ENCODE results near the gene ULK4.

ULK4 gene

GRCh38 chr3:41932464-41932863, 29.4 kb downstream of the ULK4 start:
- H3K9me3 ChIP-seq (ENCODE audit: insufficient read depth, low read length) = no peaks in the 10 kb centered on the region
- H3K9ac ChIP-seq (ENCODE audit: low read length) = no peak overlapping the region
- no peak overlapping the region for H3K4me3 ChIP-seq (ENCODE audit: insufficient read depth, low read length, poor library complexity, severe bottlenecking)
- no peaks in the 10 kb centered on the region; the same call in 1 of the 2 replicates for H3K36me3 ChIP-seq (ENCODE audit: low read length)
- H3K27ac ChIP-seq (ENCODE audit: low read depth, low read length) = no peak overlapping the region
- no peaks in the 10 kb centered on the region for H3F3A ChIP-seq (ENCODE audit: insufficient read depth)
- no peak overlapping the region for H2AFZ ChIP-seq (ENCODE audit: low read depth, low read length, severe bottlenecking)
- H3K9me2 ChIP-seq (replicated peaks; ENCODE audit: insufficient read depth, low read length) = no peaks in the 10 kb centered on the region
- no peaks in the 10 kb centered on the region for H3K27me3 ChIP-seq (ENCODE audit: low read length)
- no peak overlapping the region for H3K4me2 ChIP-seq (ENCODE audit: low read depth, low read length, poor library complexity, severe bottlenecking)
- no peaks in the 10 kb centered on the region for H4K20me1 ChIP-seq (ENCODE audit: low read depth, low read length)
- H3K79me2 ChIP-seq (ENCODE audit: insufficient read depth, low read length) = no peaks in the 10 kb centered on the region
- TF ChIP-seq EZH2phosphoT487 (conservative IDR thresholded peaks at IDR 0.05; ENCODE audit: low read length) = no peak
- TF ChIP-seq, protein P1, sequence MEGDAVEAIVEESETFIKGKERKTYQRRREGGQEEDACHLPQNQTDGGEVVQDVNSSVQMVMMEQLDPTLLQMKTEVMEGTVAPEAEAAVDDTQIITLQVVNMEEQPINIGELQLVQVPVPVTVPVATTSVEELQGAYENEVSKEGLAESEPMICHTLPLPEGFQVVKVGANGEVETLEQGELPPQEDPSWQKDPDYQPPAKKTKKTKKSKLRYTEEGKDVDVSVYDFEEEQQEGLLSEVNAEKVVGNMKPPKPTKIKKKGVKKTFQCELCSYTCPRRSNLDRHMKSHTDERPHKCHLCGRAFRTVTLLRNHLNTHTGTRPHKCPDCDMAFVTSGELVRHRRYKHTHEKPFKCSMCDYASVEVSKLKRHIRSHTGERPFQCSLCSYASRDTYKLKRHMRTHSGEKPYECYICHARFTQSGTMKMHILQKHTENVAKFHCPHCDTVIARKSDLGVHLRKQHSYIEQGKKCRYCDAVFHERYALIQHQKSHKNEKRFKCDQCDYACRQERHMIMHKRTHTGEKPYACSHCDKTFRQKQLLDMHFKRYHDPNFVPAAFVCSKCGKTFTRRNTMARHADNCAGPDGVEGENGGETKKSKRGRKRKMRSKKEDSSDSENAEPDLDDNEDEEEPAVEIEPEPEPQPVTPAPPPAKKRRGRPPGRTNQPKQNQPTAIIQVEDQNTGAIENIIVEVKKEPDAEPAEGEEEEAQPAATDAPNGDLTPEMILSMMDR (IDR thresholded peaks at IDR 0.05; ENCODE audit: insufficient read depth, low read length, poor library complexity, severe bottlenecking) = no peak

DNA sequence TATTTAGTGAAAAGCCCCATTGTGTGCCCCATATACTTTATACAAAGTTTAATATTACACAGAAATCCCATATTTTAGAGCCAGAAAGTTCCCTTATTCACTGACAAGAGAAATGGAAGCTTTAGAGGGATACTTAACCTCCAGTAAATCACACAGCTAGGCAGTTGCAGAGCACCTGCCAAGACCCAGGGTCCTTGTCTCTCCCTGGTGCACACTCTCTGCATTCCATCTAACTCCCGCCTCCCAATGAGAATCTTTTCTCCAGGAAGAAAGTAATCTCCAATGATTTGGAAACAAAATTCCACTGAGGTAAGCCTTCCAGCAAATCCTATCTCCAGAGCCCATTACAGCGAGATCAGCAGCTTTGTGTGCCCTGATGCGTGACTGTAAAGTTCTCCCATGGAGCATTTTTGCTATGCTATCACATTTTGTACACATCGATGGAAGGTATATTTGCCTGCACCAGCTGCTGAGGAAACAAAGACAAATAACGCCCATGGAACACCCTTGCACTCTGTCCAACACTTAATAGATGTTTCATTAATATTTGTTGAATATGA, 41.4 kb downstream of the ULK4 start:
- H3K9me2 ChIP-seq (replicated peaks; ENCODE audit: insufficient read depth, low read length) = no peaks in the 10 kb centered on the region
- H3K9ac ChIP-seq (ENCODE audit: low read length) = no peak overlapping the region
- H3K9me3 ChIP-seq (ENCODE audit: insufficient read depth, low read length) = no peaks in the 10 kb centered on the region
- no peak overlapping the region for H3K27ac ChIP-seq (ENCODE audit: low read depth, low read length)
- H3K79me2 ChIP-seq (ENCODE audit: insufficient read depth, low read length) = no peaks in the 10 kb centered on the region
- H2AFZ ChIP-seq (ENCODE audit: low read depth, low read length, severe bottlenecking) = no peak overlapping the region
- no peaks in the 10 kb centered on the region for H4K20me1 ChIP-seq (ENCODE audit: low read depth, low read length)
- no peaks in the 10 kb centered on the region for H3K36me3 ChIP-seq (ENCODE audit: low read length)
- H3K4me3 ChIP-seq (ENCODE audit: insufficient read depth, low read length, poor library complexity, severe bottlenecking) = no peak overlapping the region
- H3K4me2 ChIP-seq (ENCODE audit: low read depth, low read length, poor library complexity, severe bottlenecking) = no peak overlapping the region
- TF ChIP-seq, protein P1 (IDR thresholded peaks at IDR 0.05; ENCODE audit: insufficient read depth, low read length, poor library complexity, severe bottlenecking) = no peak
- no peak for TF ChIP-seq EZH2phosphoT487 (conservative IDR thresholded peaks at IDR 0.05; ENCODE audit: low read length)
- no peaks in the 10 kb centered on the region for H3K27me3 ChIP-seq (ENCODE audit: low read length)
- no peaks in the 10 kb centered on the region; the same call in 1 of the 2 replicates for H3F3A ChIP-seq (ENCODE audit: insufficient read depth)

DNA sequence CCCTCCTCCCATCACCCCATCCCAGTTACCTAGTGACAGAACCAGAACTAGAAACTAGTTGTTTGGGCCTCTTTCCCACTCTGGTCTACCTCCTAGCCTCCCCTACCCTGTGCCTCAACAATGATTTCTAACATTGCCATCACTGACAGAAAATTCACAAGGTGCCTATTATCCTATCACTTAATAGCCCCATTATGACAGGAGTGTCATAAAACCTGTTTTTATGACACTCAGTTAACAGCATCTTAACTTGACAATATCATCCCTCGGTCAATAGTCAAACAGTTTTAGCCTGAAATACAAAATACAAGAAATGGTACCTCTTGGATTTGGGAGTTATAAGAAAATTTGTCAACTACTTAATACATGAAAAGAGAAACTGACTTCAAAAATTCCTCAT, 46.5 kb downstream of the ULK4 start:
- Histone ChIP-seq H3K36me3 (ENCODE audit: low read length) (no peaks in the 10 kb centered on the region; the same call in 1 of the 2 replicates), H3K27me3 (ENCODE audit: low read length) (no peaks in the 10 kb centered on the region)

More for the DNA sequence above, 46.5 kb downstream of the ULK4 start:
- H3F3A ChIP-seq (ENCODE audit: insufficient read depth) = no peaks in the 10 kb centered on the region; the same call in 1 of the 2 replicates
- TF ChIP-seq, protein P1 (IDR thresholded peaks at IDR 0.05; ENCODE audit: insufficient read depth, low read length, poor library complexity, severe bottlenecking) = no peak
- no peak for TF ChIP-seq EZH2phosphoT487 (conservative IDR thresholded peaks at IDR 0.05; ENCODE audit: low read length)
- H3K4me2 ChIP-seq (ENCODE audit: low read depth, low read length, poor library complexity, severe bottlenecking) = no peak overlapping the region
- H3K9me2 ChIP-seq (replicated peaks; ENCODE audit: insufficient read depth, low read length) = no peaks in the 10 kb centered on the region
- H3K4me3 ChIP-seq (ENCODE audit: insufficient read depth, low read length, poor library complexity, severe bottlenecking) = no peak overlapping the region
- H3K79me2 ChIP-seq (ENCODE audit: insufficient read depth, low read length) = no peaks in the 10 kb centered on the region
- no peaks in the 10 kb centered on the region for H4K20me1 ChIP-seq (ENCODE audit: low read depth, low read length)
- H3K9ac ChIP-seq (ENCODE audit: low read length) = no peak overlapping the region
- no peaks in the 10 kb centered on the region for H3K9me3 ChIP-seq (ENCODE audit: insufficient read depth, low read length)
- no peak overlapping the region for H2AFZ ChIP-seq (ENCODE audit: low read depth, low read length, severe bottlenecking)
- H3K27ac ChIP-seq (ENCODE audit: low read depth, low read length) = no peak overlapping the region

Measured in SU-DHL-6 (cell line).